GM21528 (cell line): Measurements from ENCODE around the gene DCTN3.

Experiments
- ATAC-seq: cut with Tn5 transposase; IDR thresholded peaks from one replicate; pipeline ENCODE4 v1.9.1; 2021; ENCODE audit warnings: mild to moderate bottlenecking, moderate library complexity; ENCODE audit not compliant: unreplicated experiment, low FRiP score

DCTN3 gene

GRCh38 chr9:34591248-34591916, 28.9 kb downstream of the DCTN3 start:
- ATAC-seq, result peak; percentile 55

DNA sequence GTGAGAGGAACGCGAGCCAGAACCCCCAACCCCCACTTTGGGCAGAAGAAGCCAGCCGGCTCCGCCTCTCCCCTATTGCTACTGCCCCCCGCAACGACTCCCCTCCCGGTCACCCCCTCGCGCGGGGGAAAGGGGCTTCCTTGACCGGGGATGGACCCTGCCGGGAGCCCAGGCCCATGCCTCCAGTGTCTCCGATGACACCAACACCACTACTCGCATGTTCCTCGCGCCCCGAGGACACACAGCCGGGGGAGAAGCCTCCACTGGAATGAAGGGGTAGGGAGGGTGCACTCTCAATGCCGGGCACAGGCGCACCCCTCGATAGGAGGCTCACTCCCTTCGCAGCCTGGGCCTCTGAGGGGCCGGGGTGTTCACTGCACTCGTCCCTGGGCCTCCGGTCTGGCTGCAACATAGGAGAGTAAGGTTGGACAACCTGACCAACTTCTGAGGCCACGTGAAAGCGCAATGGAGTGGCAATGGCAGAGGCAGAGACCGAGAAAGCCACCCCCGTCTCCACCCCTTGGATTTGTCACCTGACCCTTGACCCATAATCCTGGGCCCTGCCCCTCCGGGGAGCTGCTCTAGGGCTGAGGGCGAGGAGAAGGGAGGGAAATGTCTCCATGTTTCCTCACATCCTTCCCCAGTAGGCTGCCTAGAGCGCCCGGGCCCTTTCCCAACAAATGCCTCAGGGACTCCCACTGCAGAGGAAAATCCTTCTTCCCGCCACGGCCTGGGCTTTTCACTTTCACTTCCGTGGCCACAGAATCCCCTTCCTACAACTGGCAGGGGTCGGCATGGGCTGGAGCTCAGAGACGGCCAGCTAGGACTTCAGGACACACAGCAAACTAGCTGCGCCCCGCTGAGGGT, 29.7 kb downstream of the DCTN3 start:
- ATAC-seq, result no peak

- ATAC-seq, result no peak
These were observed 30.5 kb downstream of the DCTN3 start, which contains the start of gene CNTFR for GRCh38 chr9:34589636-34590380. Gene CNTFR (minus strand): TSS chr9:34589724. CDS start chr9:34568981, 20,743 bp downstream.

GRCh38 chr9:34588671-34589635, 31.3 kb downstream of the DCTN3 start:
- ATAC-seq, result no peak

- ATAC-seq, result no peak
These were observed 33.0 kb downstream of the DCTN3 start for GRCh38 chr9:34587271-34587670.

DNA sequence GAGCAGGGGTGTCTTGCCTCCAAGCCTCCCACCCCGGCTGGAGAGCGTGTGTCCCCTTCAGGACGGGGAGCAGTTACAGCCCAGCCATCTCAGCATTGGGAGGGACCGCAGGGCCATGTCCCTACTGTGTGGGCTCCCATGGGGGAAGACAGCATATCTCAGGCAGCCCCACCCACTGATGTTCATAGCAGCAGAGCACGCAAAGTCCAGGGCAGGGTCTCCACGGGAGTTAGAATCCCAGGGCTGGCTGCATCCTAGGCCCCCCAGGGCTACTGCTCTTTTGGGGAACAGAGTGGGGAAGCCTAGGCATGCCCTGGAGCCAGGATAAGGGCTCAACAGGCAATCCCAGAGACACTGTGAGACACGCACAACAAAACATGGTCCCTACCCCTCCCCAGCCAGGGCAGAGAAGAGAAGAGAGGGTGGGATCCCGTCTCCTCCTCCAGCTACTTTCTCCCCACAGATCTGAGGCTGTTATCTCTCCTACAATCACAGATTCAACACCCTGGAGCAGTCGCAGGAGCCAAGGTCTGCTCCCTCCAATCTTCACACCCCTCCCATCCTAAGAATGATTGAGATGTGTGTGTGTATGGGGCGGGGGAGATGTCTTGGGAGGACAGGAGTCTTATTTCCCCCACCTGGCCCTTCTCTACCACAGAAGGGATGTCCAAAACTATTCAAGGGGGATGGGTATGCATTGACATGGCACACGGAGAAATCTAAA, 34.2 kb downstream of the DCTN3 start:
- ATAC-seq, result no peak

GRCh38 chr9:34584970-34585369, 35.3 kb downstream of the DCTN3 start:
- no peak for ATAC-seq

DNA sequence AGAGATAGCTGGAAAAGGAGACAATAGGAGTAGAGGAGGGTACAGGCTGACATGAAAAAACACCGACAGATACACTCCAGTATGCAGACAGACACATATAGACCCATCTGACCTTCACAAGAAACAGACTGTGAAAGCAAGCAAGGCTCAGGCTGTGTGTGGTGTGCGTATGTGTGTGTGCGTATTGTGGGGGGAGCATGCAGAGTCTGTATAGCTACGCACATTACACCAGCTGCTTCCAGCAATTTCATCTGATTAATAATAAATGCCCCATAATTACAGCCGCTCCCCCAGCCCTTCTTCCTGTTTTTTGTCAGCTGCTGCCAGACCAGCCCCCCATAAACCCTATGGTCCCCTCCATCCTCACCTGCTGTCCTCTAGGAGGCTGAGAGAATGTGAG, 37.5 kb downstream of the DCTN3 start:
- no peak for ATAC-seq

GRCh38 chr9:34581318-34581717, 39.0 kb downstream of the DCTN3 start:
- no peak for ATAC-seq

GRCh38 chr9:34580358-34580757, 39.9 kb downstream of the DCTN3 start:
- no peak for ATAC-seq

GRCh38 chr9:34579808-34580163, 40.5 kb downstream of the DCTN3 start:
- no peak for ATAC-seq

DNA sequence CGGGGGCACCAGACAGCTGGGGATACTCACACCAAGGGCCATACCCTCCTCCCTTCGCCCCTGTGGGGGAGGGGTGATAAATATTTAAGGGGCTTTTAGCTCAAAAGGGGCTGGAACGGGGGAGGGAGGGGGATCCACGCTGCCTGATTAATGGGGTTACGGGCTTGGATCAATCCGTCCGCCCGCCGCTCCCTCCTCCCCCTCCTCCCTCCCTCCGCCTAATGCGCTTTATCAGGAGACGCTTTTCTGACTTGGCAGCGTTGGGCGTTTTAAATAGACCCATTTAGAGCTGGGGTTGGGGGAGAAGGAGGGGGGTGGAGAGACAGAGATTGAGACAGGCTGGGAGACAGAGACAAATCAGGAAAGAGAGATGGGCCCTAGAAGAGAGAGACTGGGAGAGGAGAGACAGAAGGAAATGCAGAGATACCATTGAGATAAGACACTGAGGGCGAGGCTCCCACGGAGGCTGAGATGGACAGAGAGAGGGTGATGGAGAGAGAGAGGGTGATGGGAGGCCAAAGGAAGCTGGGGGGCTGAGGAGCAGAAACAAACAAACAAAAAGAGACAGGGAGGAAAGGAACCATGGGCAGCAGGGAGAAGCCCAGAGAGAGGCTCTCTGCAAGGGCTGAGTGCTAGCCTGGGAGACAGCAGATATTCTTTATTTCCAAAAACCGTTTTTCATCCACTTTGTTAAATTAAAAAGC, 41.0 kb downstream of the DCTN3 start:
- ATAC-seq, result no peak

GRCh38 chr9:34578241-34579103, 41.8 kb downstream of the DCTN3 start:
- no peak for ATAC-seq

DNA sequence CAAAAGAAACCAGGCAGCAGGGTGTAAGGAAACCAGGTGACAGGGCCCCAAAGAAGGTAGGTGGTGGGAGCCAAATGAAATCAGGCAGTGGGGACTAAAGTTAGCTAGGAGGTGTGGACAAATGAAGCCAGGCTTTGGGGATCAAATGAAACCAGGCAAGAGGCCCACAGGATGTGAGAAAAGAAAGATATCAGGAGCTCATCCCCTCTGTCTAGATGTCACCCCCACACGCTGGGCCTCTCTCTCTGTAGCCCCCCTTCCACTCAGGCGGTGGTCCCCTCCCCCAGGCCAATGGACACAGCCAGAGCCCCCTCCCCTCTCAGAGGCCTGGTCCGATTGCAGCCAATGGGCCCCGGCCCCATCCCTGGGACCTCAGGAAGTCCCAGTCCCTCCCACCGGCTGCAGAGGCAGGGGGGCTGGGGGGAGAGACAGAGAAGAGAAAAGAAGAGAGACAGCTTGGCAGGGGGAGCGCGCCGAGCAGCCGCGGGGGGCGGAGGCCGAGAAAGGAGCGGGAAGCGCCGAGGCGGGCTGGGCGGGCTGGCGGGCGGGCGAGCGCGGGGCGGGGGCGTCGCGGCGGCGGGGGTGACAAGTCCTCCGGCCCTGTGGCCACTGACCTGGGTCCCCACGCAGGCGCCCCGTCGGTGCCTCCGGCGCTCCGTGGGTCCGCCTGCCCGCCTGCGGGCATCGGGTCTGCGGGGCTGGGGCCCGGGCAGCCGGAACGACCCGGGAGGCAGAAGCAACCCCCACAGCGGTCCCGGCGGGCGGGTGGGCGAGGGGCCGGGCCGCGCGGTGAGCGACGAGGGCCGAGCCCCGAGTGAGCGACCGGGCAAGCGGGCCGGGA, 42.7 kb downstream of the DCTN3 start:
- ATAC-seq, result no peak

- ATAC-seq, result no peak
These were observed 43.5 kb downstream of the DCTN3 start for GRCh38 chr9:34576597-34577399.
